Hematopoietic multipotent progenitor cell treated with erythropoietin and hydrocortisone succinate and interleukin-3 and kit ligand, for 15 days (in vitro differentiated cells): ENCODE results near the gene AGXT.

Source experiments
- DNase-seq: peaks from one replicate; pipeline ENCODE4 v3.0.0-alpha.2; 2015; ENCODE audit warnings: low spot score

Gene AGXT

DNA sequence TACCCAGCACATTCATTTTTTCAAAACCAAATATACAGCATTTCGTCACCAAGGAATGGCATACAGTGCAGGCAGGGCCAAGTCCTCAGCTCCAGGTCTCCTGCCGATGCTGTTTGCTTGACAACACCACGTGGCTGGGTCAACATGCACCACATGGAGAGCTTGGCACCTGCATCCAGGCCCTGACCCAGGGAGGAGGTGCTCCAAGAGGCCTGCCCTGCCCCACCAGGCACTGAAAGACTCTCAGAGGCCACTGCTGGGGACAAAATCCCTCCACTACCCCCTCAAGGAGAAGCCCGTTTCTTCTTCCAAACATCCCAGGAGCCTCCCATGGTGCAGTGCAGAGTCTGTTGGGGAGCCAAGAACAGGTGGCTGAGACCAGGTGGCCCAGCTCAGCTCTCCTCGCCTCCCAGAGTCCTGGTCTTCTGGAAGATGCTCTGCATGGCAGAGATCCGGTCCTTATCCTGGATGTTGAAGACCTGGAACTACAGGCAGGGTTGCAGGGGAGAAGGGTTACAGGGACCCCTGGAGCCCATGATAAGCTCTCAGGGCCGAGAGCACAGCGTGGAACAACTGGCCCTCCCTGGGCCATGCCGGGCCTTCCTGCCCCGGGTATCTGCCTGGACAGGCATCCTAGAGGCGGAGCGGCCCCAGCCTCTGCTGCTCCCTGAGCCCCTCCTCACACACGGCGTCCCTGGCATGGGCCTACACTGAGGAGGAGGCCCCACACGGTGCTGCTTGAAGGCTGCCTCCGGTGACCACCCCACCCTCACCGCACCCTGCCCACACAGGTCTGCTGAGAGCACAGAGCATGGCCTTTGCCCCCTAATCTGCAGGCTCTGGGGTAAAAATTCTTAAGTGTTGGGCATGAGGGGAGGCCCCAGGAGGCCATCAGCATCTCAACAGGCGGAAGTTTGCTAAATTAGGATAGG, 18.3 kb downstream of the AGXT start:
- no peak for DNase-seq

DNA sequence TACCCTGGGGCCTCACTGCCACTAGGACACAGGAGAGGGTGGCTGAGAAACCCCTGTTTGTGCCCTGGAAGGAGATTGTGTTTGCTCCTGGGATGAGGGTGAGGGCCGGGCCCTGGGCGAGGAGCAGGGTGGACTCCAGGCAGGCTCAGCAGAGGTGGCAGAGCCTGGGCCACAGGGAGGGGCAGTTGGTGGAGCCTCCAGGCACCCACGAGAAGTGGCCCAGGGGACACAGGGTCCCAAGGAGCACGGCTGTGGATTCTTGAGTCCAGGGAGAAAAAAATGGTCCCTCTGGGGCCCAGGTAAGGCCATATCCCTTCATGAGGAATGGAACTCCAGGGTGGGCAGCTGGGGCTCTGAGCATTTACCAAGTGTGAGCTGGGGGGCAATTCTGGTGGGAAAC, 19.0 kb downstream of the AGXT start:
- DNase-seq, result no peak

DNA sequence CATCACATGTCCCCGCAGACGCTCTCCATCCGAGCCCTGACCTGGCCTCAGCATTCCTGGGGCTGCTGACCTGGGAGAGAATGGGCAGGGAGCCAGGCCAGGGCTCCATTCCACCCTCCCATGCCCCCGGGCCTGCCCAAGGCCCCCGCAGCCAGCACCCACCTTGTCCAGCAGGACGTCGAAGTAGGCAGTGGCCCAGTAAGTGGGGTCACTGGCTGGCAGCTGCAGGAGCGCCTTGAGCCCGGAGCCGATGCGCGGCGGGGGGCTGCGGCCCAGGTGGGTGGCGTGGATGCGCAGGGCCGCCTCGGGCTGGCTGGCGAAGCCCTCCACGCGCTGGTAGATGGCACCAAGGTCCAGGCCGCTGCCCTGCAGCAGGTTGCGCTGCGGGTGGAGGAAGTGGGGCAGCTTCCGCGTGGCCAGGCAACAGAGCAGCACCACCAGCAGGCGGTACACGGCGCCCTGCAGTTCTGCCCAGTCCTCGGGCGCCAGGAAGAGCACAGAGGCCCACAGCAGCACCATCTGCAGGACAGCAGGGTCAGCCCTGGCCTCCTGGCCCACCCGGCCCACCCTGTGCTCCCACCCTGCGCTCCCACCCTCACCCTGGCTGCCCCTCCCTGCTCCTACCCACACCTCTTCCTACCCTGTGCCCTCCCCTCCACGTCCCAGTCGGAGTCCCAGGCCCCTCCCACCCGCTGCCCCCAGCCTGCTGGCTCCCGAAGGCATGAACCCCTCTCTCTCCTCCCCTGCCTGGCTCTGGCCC, 19.7 kb downstream of the AGXT start:
- no peak for DNase-seq

DNA sequence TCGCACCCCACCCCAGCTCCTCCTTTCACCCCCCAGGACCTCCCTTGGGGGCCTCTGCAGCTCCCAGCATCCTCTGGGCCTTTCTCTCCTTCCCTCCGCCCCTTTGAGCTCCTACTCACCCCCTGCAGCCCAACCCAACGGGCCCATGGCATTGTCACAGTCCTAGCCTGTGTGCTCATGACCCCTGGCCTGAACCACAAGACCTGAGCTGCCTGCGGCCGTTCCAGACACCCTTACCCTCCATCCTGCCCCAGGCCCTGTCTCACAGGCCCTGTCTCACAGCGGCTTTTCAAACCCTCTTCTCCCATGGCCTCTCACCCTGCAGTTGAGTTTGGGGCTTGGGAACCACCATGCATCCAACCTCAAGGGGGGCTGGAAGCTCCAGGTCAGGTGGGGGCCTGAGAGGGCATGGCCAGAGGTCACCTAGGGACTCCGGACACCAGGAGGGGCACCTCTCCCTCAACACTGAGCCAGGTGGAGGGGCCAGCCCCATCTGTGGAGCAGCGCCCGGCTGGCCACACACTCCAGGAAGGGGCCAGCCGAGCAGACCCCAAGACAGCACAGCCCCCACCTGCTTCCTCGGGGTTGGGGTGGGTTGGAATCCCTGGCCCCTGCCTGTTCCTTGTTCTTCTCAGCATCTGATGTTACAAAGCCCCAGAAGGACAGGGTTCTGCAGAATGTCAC, 20.4 kb downstream of the AGXT start:
- no peak for DNase-seq

DNA sequence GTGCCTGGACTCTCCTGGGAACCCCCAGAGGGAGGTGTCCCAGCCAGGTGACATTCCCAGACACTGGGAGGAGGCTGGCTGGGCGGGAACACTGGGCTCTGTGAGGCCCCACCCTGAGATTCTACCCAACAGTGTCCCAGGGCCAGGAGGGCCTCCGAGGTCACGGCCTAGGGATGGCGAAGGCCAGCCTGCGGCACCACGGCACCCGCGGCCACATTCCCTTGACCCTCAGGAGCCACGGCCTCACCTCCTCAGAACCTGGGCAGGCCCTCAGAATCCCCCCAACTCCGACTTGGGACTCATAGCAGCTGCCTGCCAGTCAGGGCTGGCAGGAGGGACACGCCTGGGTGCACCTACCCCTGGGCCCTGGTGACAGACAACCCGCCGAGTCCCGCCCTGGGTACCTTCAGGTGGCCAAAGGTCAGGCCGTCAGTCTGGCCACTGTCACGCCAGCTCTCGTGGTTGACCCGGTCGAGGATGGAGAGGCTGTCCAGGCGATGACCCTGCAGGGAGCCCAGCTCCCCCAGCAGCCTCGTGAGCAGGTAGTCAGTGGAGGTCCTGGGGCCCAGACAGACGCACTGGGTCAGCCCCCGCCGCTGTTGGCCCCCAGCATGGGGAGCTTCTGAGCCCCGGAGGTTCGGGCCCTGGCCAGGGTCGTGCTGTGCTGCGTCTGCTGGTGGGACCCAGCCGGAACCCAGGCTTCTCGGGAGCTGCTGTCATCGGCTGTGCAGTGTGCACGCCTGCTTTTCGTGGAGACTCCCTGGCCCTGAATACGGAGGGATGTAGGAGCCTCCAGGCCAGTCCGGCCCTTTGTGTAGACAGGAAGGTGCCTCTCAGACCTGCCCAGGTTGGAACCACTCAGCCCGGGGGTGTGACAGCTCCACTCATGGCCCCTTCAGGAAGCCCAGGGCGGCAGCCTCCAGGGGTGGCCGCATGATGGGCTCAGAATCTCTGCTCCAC, 21.3 kb downstream of the AGXT start:
- no peak for DNase-seq

DNA sequence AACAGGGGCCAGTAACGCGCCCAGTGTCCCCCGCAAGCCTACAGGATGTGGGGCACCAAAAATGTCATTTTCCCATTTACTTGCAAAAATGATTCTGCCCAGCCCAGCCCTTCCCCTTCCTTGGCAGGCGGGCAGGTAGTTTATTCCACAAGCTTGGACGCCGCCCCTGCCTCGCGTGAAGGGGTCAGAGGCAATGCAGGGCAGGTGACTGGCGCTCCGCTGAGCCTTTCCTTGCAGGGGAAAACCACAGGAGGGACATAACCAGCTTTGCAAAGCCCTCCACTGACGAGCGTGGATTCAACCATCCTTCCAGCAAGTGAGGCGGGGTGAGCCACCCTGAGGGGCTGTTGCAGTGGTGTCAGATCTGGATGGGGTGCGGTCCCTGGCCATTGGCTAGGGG, 22.1 kb downstream of the AGXT start:
- DNase-seq, result no peak

DNA sequence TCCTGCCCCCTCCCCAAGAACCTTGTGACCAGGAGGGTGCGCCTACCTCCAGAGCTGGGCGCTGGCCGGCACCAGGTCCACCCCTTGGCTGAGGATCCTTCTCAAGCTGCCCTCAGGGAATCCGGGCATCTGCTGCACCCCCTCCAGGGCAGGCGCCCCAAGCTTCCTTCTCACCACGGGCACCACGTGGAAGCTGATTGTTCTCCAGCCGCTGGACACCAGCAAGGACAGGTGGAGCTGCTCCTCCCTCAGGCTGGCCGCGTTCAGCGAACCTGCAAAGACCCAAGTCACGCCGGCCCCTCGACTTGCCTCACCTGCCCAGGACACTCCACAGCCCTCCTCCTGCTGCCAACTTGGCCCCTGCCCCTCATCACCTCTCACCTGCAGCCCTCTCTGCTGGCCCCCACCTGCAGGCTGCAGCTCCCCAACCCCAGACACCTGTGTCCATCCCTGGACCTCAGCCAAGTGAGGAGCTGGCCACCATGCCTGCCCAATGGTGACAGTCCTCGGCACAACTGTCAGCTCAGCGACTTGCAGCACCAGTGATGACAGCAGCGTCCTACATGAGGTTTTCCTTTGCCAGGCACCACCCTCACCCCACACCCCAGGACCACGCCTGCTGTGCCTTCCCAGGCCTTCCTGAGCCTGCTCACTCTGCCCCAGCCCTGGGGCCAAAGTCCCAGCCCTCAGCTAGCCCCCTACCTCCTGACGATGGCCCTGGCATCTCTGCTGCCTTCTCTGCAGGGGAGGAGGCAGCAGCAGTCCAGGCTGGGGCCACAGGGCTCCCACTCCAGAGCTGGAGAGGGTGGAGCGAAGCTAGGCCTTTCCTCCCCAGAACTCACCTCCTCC, 23.1 kb downstream of the AGXT start:
- no peak for DNase-seq

DNA sequence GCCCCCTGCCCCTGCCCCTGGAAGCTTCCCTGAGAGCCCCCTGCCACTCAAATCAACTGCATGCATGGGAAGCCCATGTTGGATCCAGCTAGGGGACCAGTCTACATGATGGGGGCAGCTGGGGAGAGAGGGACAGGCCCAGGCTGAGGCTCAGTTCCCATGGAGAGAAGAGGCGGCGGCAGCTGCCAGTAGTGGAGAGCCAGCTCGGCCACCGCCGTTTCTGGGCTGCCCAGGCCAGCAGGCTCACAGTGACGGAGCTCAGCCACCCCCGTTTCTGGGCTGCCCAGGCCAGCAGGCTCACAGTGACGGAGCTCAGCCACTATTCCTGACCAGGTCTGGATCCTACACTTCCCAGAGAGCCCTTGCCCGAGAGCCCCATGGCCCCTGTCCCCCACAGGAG, 23.7 kb downstream of the AGXT start:
- DNase-seq, result no peak

DNA sequence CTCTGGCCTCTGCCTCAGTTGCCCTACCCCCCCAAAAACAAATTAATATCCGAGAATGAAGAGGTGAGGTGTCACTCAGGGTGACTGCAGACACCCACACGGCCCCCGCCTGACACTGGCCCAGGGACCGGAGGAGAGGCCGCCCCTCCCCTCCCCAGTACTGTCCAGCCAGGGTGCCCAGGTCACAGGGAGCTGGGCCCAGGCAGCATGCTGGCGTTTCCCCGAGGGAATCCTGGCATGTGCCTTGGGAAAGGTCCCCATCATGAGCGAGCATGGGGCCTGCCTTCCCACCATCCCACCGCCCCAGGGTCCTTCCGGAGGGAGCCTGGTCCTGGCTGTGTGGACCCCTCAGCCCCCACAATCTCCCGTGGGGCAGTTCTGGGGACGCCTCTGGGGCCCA, 24.3 kb downstream of the AGXT start:
- no peak for DNase-seq

DNA sequence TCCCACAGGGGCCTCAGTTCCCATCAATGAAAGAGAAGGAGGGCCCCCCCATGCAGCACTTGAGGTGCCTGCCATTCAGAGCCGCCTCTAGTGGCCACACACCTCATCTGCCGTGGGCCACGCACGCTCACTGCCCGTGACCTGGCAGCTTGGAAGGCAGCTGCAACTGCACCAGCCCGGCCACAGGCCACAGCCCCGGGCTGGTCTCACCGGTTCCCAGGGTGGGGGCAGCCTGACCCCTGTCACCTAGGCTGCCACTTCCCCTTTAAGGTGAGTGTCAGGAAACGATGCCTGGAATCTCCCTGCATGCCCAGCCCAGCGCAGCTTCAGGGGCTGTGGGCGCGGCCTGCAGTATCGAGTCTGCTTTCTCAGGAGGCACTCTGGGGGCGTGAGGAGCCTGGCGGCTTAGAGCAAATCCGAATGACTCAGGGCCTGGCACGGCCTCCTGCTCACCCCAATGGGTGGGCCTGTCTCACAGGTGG, 24.8 kb downstream of the AGXT start:
- DNase-seq, result no peak

DNA sequence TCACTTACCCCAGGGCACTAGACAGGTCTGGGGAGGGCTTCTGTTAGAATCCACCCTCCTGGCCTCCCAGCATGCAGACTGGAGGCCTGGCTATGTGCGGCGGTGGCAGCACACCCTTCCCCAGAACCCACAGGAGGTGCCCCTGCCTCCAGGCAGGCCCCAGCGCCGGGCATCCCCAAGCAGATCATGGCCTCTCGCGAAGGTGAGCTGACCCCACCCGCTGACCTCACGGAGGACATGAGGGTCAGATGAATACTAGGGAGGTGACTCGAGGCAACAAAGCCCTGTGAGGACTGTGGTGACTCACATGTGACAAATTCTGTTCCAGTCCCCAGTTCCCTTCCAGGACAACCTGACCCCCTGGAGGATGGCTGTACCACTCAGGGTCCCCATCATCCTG, 25.4 kb downstream of the AGXT start:
- no peak for DNase-seq

DNA sequence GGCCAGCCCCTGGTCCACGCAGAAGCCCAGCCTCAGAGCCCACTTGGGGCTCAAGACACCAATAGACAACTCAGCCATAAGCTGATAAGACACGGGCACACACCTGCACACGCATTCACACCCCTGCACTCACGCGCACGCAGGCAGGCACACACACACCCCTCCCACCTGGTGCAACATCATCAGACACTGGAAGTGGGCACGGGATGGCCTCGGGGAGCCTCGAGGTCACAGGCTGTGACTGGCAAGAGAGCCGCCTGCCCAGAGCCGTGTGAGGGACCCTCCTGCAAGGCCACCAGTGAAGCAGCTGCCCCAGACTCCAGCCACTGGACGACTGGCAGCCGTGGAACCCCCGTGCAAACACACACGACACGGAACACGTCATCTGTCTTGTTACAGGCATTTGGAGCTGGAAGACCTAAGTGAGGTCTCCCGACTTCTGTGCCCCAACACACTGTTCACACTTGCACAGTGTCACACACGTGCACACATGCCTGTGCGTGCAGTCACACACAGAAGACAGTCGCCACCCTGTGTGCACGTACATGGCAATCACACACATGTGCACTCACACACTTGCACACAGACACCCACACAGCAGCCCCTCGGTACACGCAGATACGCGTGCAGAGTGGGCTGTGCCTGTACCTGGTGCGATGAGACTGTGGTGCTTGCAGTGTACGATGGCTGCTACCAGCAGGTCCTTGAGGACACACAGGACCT, 26.4 kb downstream of the AGXT start:
- DNase-seq, result no peak

DNA sequence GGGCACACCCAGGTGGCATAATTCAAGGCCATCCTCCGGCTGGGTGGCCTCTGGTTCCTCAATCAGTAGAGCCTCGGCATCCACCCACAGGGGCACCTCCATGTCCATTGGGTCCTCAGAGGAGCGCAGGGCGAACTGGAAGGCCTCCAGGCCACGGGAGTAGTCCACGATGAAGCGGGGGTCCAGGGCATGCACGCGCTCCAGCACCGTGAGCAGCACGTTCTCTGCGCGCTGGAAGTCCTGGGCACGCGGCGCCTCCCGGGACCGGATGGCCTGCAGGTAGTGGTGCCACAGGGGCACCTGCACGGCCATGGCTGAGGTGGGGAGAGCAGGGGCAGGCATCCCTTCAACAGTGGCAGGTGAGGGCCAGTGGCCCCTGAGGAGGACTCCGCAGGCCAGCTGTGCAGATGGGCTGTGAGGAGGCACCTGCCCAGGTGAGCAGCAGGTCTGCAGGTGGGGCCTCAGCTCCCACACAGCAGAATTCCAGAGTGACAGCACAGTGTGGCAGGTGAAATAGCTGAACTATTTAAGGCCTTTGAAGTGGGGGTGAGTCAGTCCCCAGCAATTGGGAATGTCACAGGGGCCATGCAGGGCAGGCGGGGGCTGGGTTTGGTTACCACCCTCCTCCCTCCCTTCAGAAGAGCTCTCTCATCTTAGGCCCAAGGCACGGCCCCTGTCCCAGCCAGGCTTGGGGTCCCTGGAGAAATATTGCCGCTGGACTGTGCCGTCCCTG, 27.2 kb downstream of the AGXT start, which contains the start of gene MAB21L4:
Gene MAB21L4 (minus strand): TSS at position 501 of the 733 bp plus-strand sequence. CDS start 159 bp downstream, at position 342.
- no peak for DNase-seq

DNA sequence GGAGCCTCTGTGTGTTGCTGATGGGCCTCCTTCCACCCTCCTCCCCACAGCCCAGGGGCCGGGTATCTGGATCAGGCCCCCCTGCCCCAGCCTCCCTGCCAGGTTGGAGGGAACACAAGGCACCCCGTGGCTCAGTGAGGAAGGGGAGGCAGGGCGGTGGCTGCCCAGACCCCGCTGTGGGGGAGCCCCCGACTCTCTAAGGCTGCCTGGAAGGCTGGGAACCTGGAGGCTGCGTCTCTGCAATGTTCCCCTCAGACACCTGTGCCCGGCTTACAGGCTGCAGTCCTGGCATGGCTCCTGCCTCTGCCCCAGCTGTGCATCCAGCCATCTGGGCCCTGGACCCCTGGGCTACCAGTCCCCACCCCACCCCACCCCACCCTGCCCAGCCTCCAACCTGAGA, 27.8 kb downstream of the AGXT start:
- no peak for DNase-seq

DNA sequence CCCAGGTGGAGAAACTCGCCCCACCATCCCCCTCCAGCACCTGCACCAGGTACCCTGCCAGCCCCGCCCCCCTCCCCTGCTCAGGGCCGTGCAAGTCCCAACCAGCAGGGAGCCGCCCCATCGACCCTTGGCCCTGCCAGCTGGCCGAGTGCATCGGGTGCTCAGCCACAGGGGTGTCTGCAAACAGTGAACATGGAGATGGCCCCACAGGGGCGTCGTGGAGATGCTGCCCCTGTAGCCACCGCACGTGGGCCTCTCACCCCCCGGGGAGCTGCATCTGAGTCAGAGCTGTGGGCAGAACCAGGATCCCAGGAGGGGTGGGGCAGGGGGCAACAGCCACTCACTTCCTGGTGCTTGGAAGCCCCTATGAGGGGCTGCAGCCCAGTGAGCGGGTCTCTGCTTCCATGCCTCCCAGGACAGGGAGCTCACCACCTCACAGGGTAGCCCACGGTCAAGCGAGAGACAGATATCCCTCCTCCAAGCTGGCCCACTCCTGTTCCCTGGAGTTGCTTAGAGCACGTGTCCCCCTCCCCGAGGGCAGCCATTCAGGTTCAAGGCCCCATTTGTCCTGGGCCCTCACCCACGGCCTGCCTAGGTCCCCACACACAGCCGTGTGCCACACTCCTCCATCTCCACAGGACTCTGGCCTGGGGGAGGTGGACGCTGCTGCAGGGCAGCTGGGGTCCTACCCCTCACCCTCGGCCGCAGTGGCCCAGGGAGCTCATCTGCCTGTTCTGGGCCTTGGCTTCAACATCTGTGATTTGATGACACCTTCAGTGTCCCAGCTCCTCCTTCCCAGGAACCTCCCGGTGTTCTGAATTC, 28.5 kb downstream of the AGXT start:
- no peak for DNase-seq

DNA sequence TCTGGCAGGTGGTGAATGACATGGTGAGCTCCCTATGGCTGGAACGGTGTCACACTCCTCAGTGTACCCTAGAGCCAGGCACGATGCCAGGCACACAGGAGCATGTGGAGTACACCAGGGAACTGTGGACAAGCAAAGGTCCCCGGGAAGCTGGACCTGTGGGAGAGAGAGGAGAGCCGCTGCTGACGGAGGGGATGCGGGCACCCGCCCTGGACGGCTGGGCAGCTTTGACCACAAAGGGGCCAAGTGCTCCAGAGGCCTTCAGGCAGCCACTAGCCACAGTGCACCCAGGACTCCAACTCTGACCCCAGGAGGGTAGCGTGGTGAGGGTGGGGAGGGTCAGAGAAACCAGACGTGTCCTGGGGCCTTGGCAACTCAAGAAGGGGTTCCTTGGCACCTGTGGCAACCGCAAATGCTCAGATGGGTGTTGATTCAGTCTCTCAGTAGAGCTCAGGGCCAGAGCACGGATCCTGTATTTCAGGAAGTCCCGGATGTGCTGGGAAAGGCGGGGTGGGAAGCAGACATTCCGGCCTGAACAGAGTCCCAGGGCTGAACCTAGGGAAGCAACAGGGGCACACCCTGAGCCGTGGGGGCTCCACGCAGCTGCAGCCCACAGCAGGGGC, 29.6 kb downstream of the AGXT start:
- DNase-seq, result no peak

DNA sequence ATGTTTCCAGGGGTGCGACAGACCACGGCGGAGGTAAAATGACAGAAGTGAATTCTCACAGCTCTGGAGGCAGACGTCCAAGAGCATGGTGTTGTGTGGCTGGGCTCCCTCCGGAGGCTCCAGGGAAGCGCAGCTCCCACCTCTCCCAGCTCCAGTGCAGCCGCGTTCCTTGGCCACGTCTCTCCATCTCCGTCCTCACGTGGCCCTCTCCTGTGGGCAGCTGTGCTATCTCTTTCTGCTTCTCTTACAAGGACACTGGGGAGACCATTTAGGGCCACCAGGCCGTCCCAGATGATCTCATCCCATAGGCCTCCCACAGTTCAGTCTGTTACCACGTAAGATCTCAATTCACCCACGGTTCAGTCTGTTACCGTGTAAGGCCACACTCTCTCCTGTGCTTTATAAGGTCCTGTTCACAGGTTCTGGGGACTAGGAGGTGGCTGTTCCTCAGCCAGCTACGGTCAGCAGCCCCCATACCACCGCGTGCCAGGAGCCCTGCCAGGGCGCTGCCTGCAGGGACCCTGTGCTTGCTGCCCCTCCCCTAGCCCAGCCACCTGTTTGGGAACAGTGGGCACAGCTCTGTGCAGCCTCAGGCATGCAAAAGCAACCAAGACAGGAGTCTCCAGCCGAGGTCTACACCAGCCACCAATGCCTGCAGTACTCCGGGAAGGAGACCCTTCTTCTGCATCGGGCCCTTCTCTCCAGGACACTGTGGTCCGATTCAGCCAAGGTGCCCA, 30.3 kb downstream of the AGXT start:
- DNase-seq, result no peak
